WTC11 (cell line): ENCODE data around the gene CYP4A22.

Experiments used
- CBFB ChIP-seq: sonication (generic); formaldehyde crosslinking; IDR thresholded peaks from 2 replicates; pipeline ENCODE4 v1.8.1; 2022; ENCODE audit warnings: mild to moderate bottlenecking, low read depth, missing genetic modification reagents
- CDX4 ChIP-seq: fragments of 250-450 bp; sonication (Bioruptor Pico); IDR thresholded peaks from 2 replicates; pipeline ENCODE4 v1.9.0; 2021; ENCODE audit warnings: moderate library complexity, mild to moderate bottlenecking, inconsistent platforms, borderline replicate concordance
- ELF4 ChIP-seq: sonication (generic); formaldehyde crosslinking; IDR thresholded peaks from 2 replicates; pipeline ENCODE4 v1.8.1; 2022; ENCODE audit warnings: low read depth, mild to moderate bottlenecking, moderate library complexity, missing genetic modification reagents
- IRF2 ChIP-seq: sonication (generic); formaldehyde crosslinking; IDR thresholded peaks from 2 replicates; pipeline ENCODE4 v1.8.0; 2022; ENCODE audit warnings: low read depth, missing genetic modification reagents, borderline replicate concordance
- JUN ChIP-seq: sonication (generic); formaldehyde crosslinking; IDR thresholded peaks from 2 replicates; pipeline ENCODE4 v1.8.0; 2023; ENCODE audit warnings: mild to moderate bottlenecking, missing genetic modification reagents
- SMAD4 ChIP-seq: sonication (generic); formaldehyde crosslinking; IDR thresholded peaks from 2 replicates; pipeline ENCODE4 v1.8.0; 2022; ENCODE audit warnings: mild to moderate bottlenecking, missing genetic modification reagents
- ZBTB21 ChIP-seq: sonication (generic); formaldehyde crosslinking; IDR thresholded peaks from 2 replicates; pipeline ENCODE4 v1.8.1; 2023; ENCODE audit warnings: mild to moderate bottlenecking, missing genetic modification reagents, borderline replicate concordance
- ZNF263 ChIP-seq: sonication (generic); formaldehyde crosslinking; IDR thresholded peaks from 2 replicates; pipeline ENCODE4 v1.8.1; 2022; ENCODE audit warnings: low read depth, mild to moderate bottlenecking, moderate library complexity, missing genetic modification reagents
- TF ChIP-seq, protein P1 (sequence below): fragments of 200-600 bp; IDR thresholded peaks from 2 replicates; pipeline ENCODE4 v1.8.0; 2022; ENCODE audit warnings: antibody characterized with exemption

GRCh38 chr1:47106792-47107191 is 30.4 kb upstream of the CYP4A22 start:
- TF ChIP-seq, protein P1, sequence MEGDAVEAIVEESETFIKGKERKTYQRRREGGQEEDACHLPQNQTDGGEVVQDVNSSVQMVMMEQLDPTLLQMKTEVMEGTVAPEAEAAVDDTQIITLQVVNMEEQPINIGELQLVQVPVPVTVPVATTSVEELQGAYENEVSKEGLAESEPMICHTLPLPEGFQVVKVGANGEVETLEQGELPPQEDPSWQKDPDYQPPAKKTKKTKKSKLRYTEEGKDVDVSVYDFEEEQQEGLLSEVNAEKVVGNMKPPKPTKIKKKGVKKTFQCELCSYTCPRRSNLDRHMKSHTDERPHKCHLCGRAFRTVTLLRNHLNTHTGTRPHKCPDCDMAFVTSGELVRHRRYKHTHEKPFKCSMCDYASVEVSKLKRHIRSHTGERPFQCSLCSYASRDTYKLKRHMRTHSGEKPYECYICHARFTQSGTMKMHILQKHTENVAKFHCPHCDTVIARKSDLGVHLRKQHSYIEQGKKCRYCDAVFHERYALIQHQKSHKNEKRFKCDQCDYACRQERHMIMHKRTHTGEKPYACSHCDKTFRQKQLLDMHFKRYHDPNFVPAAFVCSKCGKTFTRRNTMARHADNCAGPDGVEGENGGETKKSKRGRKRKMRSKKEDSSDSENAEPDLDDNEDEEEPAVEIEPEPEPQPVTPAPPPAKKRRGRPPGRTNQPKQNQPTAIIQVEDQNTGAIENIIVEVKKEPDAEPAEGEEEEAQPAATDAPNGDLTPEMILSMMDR = no peak
- TF ChIP-seq SMAD4 (CRISPR knock-in tag) (no peak), ZNF263 (CRISPR knock-in tag) (no peak), CBFB (CRISPR knock-in tag) (no peak), JUN (no peak), ELF4 (no peak), IRF2 (CRISPR knock-in tag) (no peak), CDX4 (CRISPR knock-in tag) (no peak), ZBTB21 (CRISPR knock-in tag) (no peak)
